ENCODE data around the gene NF2. TPM values are rescaled to one million over a fixed set of nuclear protein-coding genes. Genes with fewer than 3 reads are reported as not detected.

Gene NF2
- total RNA-seq, 1 experiment from 2014 or later = 113 TPM

DNA sequence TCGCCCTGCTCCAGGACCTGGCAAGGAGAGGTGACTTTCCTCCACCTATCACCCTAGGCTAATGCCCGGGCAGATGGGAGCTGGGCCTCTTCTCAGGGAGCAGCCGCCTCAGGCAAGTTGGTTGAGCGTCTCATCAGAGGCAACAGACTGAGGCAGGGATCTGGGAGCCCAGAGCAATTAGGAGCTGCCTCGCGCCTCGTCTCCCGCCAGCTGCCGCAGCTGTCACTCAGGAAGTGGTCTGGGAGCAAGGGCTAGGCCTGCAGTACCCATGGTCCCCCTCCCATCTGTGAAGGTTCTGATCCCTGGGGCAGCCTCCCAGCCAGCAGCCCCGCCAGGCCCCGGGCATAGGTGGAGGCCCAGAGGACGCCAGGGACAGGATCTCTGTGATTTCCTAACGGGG lies 111.8 kb downstream of the NF2 start:
- peaks cover 8% of the 10 kb centered on the region for H3K27me3 ChIP-seq (ENCODE audit: low read length)
- ATAC-seq = no peak
- H2AFZ ChIP-seq (ENCODE audit: low read length) = no peak overlapping the region

DNA sequence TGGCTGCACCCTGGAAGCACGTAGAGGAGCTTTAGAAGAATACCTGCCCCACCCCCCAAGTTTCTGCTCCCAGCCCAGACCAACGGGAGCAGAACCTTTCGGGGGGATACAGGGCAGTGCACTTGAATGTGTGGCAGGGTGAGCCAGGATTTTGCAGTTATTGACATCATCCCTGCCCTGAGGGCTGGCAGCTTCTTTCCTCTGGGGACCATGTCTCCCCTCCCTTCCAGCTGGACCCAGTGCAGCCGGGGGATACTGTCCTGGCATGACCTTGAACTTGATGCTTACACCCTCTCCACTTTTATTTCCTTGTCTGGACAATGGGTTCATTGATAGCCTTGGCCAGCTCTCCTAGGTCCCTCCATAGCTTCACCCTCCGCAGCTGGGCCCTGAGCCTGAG lies 112.3 kb downstream of the NF2 start:
- no peaks in the 10 kb centered on the region for H4K20me1 ChIP-seq (ENCODE audit: low read length)
- H3K9me3 ChIP-seq (ENCODE audit: low read length) = no peaks in the 10 kb centered on the region
- ATAC-seq (no peak), DNase-seq (no peak)
- intact Hi-C loops (cut with micrococcal nuclease) = no loop called here
- H3K4me1 ChIP-seq (ENCODE audit: insufficient read depth, low read length) = no peaks in the 10 kb centered on the region; the same call in 1 of the 2 replicates
- no peak overlapping the region for H3K9ac ChIP-seq (ENCODE audit: low read length)
- no peaks in the 10 kb centered on the region for H3K9me2 ChIP-seq (replicated peaks; ENCODE audit: low read length)
- no peak overlapping the region for H3K4me3 ChIP-seq (ENCODE audit: low read length)
- TF ChIP-seq, protein P1, sequence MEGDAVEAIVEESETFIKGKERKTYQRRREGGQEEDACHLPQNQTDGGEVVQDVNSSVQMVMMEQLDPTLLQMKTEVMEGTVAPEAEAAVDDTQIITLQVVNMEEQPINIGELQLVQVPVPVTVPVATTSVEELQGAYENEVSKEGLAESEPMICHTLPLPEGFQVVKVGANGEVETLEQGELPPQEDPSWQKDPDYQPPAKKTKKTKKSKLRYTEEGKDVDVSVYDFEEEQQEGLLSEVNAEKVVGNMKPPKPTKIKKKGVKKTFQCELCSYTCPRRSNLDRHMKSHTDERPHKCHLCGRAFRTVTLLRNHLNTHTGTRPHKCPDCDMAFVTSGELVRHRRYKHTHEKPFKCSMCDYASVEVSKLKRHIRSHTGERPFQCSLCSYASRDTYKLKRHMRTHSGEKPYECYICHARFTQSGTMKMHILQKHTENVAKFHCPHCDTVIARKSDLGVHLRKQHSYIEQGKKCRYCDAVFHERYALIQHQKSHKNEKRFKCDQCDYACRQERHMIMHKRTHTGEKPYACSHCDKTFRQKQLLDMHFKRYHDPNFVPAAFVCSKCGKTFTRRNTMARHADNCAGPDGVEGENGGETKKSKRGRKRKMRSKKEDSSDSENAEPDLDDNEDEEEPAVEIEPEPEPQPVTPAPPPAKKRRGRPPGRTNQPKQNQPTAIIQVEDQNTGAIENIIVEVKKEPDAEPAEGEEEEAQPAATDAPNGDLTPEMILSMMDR (conservative IDR thresholded peaks at IDR 0.05; ENCODE audit: low read depth, low read length) = no peak
- TF ChIP-seq EZH2 (IDR thresholded peaks at IDR 0.05; ENCODE audit: low read length, unreplicated experiment) = no peak
- TF ChIP-seq EZH2phosphoT487 (IDR thresholded peaks at IDR 0.05; ENCODE audit: borderline replicate concordance, low read length) = no peak
- CTCF ChIA-PET = no interaction called here
- no peaks in the 10 kb centered on the region for H3K36me3 ChIP-seq (ENCODE audit: low read depth, low read length)
- POLR2A ChIA-PET (ENCODE audit: unreplicated experiment) = no interaction called here
- no peak overlapping the region for H2AFZ ChIP-seq (ENCODE audit: low read length)
- H3F3A ChIP-seq (ENCODE audit: low read length, unreplicated experiment) = no peaks in the 10 kb centered on the region
- H3K27ac ChIP-seq (ENCODE audit: low read length) = no peak overlapping the region
- no peak overlapping the region for H3K4me2 ChIP-seq (ENCODE audit: low read length)
- no TSS peak for BruUV-seq (replicated peaks)
- H3K27me3 ChIP-seq (ENCODE audit: low read length) = peaks cover 8% of the 10 kb centered on the region
- H3K79me2 ChIP-seq (ENCODE audit: low read length) = no peaks in the 10 kb centered on the region

More for the DNA sequence above, 111.8 kb downstream of the NF2 start:
- no peaks in the 10 kb centered on the region; the same call in 1 of the 2 replicates for H3K4me1 ChIP-seq (ENCODE audit: insufficient read depth, low read length)
- no peaks in the 10 kb centered on the region for H3K9me2 ChIP-seq (replicated peaks; ENCODE audit: low read length)
- no peaks in the 10 kb centered on the region for H3K9me3 ChIP-seq (ENCODE audit: low read length)
- CTCF ChIA-PET = no interaction called here
- no peaks in the 10 kb centered on the region for H3F3A ChIP-seq (ENCODE audit: low read length, unreplicated experiment)
- H3K4me2 ChIP-seq (ENCODE audit: low read length) = no peak overlapping the region
- no peak for DNase-seq
- no peak overlapping the region for H3K4me3 ChIP-seq (ENCODE audit: low read length)
- no peak overlapping the region for H3K9ac ChIP-seq (ENCODE audit: low read length)
- H3K79me2 ChIP-seq (ENCODE audit: low read length) = no peaks in the 10 kb centered on the region
- POLR2A ChIA-PET (ENCODE audit: unreplicated experiment) = no interaction called here
- intact Hi-C loops (cut with micrococcal nuclease) = no loop called here
- no peak overlapping the region for H3K27ac ChIP-seq (ENCODE audit: low read length)
- no peaks in the 10 kb centered on the region for H4K20me1 ChIP-seq (ENCODE audit: low read length)
- no TSS peak for BruUV-seq (replicated peaks)
- no peaks in the 10 kb centered on the region for H3K36me3 ChIP-seq (ENCODE audit: low read depth, low read length)
- TF ChIP-seq EZH2 (IDR thresholded peaks at IDR 0.05; ENCODE audit: low read length, unreplicated experiment) (no peak), EZH2phosphoT487 (IDR thresholded peaks at IDR 0.05; ENCODE audit: borderline replicate concordance, low read length) (no peak)
- TF ChIP-seq, protein P1 (conservative IDR thresholded peaks at IDR 0.05; ENCODE audit: low read depth, low read length) = no peak

DNA sequence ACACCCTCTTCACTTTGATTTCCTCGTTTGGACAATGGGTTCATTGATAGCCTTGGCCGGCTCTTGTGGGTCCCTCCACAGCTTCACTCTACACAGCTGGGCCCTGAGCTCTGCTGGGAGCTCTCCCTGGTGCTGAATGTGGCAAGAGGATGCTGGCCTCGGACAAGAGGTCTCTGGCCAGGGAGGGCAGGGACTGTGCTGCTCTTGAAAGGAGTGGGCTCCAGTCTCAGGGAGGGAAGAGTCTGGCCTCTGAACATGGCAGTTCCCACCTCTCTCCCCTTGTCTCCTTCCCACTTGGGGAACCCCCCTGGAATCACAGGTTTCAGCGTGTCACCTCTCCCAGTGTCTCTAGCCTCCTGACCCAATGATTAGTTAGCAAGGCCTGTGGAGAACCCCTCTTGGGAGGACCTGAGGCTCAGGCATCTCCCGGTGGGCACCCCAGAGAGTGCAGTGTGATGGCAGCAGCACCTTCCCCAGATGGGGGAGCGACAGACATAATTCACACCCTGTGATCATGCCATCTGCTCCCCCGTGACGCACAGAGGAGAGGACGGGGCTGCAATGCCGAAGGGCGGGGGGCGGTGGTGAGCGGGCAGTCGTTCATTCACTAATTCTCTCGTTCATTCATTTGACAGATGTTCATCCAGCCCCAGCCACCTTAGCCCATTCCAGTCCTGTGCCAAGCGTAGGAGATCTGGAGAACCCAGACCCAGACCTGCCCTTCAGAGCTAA lies 113.5 kb downstream of the NF2 start:
- Histone ChIP-seq H3K9me3 (ENCODE audit: low read length) (no peaks in the 10 kb centered on the region), H2AFZ (ENCODE audit: low read length) (no peak overlapping the region), H4K20me1 (ENCODE audit: low read length) (no peaks in the 10 kb centered on the region), H3K9me2 (replicated peaks; ENCODE audit: low read length) (no peaks in the 10 kb centered on the region), H3K36me3 (ENCODE audit: low read depth, low read length) (no peaks in the 10 kb centered on the region), H3K27me3 (ENCODE audit: low read length) (peaks cover 8% of the 10 kb centered on the region), H3F3A (ENCODE audit: low read length, unreplicated experiment) (no peaks in the 10 kb centered on the region), H3K79me2 (ENCODE audit: low read length) (no peaks in the 10 kb centered on the region), H3K4me1 (ENCODE audit: insufficient read depth, low read length) (no peaks in the 10 kb centered on the region; the same call in 1 of the 2 replicates), H3K9ac (ENCODE audit: low read length) (no peak overlapping the region), H3K4me2 (ENCODE audit: low read length) (no peak overlapping the region), H3K4me3 (ENCODE audit: low read length) (no peak overlapping the region), H3K27ac (ENCODE audit: low read length) (no peak overlapping the region)
- POLR2A ChIA-PET (ENCODE audit: unreplicated experiment) = no interaction called here
- no TSS peak for BruUV-seq (replicated peaks)
- ATAC-seq = peak; percentile 71
- CTCF ChIA-PET = no interaction called here
- TF ChIP-seq EZH2 (IDR thresholded peaks at IDR 0.05; ENCODE audit: low read length, unreplicated experiment) (no peak), EZH2phosphoT487 (IDR thresholded peaks at IDR 0.05; ENCODE audit: borderline replicate concordance, low read length) (no peak)
- TF ChIP-seq, protein P1 (conservative IDR thresholded peaks at IDR 0.05; ENCODE audit: low read depth, low read length) = no peak
- peak; percentile 69 for DNase-seq
- intact Hi-C loops (cut with micrococcal nuclease) = no loop called here
